Esophagus squamous epithelium (tissue), 4 donors: ENCODE measurements around the gene CCM2.

Experiments used
- CTCF ChIP-seq, 6 experiments: fragments of 450-650 bp in 4 of 6; fragments of 200-600 bp in 2 of 6; sonication (generic) in 2 of 6; IDR thresholded peaks; one replicate each; pipeline ENCODE4 v1.5.1; 2016 to 2019; ENCODE audit warnings: antibody characterized with exemption in 6 of 6, mild to moderate bottlenecking in 4 of 6, moderate library complexity in 4 of 6
- POLR2A ChIP-seq, 4 donors: fragments of 450-650 bp; IDR thresholded peaks; one replicate each; pipeline ENCODE4 v1.6.1; 2017; ENCODE audit warnings: antibody characterized with exemption in 4 of 4, mild to moderate bottlenecking in 4 of 4, moderate library complexity in 3 of 4

DNA sequence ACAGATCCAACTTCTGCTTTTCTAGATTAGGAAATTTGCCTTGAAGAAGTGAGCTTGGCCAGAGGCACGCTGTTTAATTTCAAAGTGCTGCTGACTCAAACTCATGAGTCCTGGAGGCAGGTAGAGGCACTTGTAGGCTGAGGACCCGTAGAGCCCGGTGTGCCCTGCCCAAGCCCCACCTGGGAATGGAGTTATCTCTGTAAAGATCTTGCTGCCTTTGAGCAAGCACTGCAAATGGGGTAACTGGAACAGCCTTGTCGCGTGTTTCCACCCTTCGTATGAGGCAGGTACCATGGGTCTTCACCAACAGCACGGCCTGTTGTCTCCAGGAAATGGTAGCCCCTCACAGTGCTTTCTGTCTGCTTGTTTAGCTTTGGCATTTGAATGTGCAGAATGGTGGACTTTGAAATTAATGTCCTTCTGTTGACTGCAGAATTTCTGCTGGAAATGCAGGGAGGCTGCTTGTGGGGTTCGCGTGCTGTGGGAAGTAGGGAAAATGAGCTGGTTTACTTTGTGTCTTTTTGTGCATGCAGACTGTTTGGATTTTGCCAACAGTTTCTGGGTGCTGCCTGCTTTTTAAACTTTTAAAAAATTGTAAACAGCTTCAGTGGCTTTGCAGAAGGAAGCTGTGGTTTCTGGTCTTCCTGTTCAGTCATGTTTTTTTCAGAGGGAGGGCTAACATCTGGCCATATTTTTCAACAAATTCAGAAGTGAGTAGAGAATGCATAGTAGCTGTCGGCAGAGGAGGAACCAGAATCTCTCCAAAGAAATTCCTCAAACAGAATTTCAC, 27.2 kb downstream of the CCM2 start:
- TF ChIP-seq CTCF (IDR thresholded peaks at IDR 0.05) (no peak), POLR2A (IDR thresholded peaks at IDR 0.05) (peak in 1 of 4 donors; percentile 36)
